CD4-positive, alpha-beta T cell (primary cell): ENCODE measurements around the gene MAST3. TPM values are rescaled to one million over a fixed set of nuclear protein-coding genes. Genes with fewer than 3 reads are reported as not detected.

Experiments used
- ATAC-seq: fragments of 200-7000 bp; cut with Tn5 transposase; one replicate; pipeline ENCODE4 v1.10.0; 2022; ENCODE audit warnings: mild to moderate bottlenecking; ENCODE audit not compliant: poor library complexity
- CTCF ChIA-PET: fragments of 350-600 bp; sonication (Branson Sonifier 250); formaldehyde crosslinking; loops from one replicate; lab custom pipeline; 2021; ENCODE audit warnings: antibody characterized with exemption, inconsistent platforms; lab: Charles Lee
- POLR2A ChIA-PET: fragments of 350-600 bp; sonication (Branson Sonifier 250); formaldehyde crosslinking; loops from one replicate; lab custom pipeline; 2021; ENCODE audit warnings: antibody characterized with exemption, inconsistent platforms; lab: Charles Lee
- DNase-seq, 14 experiments: peaks; one replicate each; pipeline ENCODE4 v3.0.0-alpha.2; 2013 to 2020; ENCODE audit warnings: mixed read lengths in 2 of 14
- H3K27ac ChIP-seq, 2 donors: one replicate each; pipeline versions ENCODE4 v1.5.1 to v1.7.0; 2013; ENCODE audit warnings: low read length in 2 of 2, low read depth in 1 of 2, mild to moderate bottlenecking in 1 of 2
- H3K27me3 ChIP-seq, 2 experiments: 1 replicate in 1 of 2; 2 replicates in 1 of 2; pipeline versions ENCODE4 v1.6.1 to v1.7.0; 2013; ENCODE audit warnings: low read length in 2 of 2, control low read depth in 1 of 2, mild to moderate bottlenecking in 1 of 2, moderate library complexity in 1 of 2; ENCODE audit not compliant: insufficient read depth in 2 of 2, control insufficient read depth in 1 of 2
- H3K36me3 ChIP-seq: one replicate; pipeline ENCODE4 v1.6.1; 2013; ENCODE audit warnings: low read length, control low read depth; ENCODE audit not compliant: insufficient read depth
- H3K4me1 ChIP-seq: one replicate; pipeline ENCODE4 v1.6.1; 2013; ENCODE audit warnings: low read length, control low read depth; ENCODE audit not compliant: insufficient read depth
- H3K4me3 ChIP-seq: one replicate; pipeline ENCODE4 v1.5.1; 2013; ENCODE audit warnings: mild to moderate bottlenecking, low read length, moderate library complexity
- H3K9me3 ChIP-seq, 2 experiments: 1 replicate in 1 of 2; 2 replicates in 1 of 2; pipeline versions ENCODE4 v1.6.1 to v1.7.0; 2013; ENCODE audit warnings: low read length in 2 of 2, mild to moderate bottlenecking in 2 of 2, control low read depth in 1 of 2, moderate library complexity in 1 of 2; ENCODE audit not compliant: control insufficient read depth in 1 of 2, insufficient read depth in 1 of 2
- H3K27ac Mint-ChIP-seq: one replicate; pipeline ENCODE4 v1.8.0; 2020; ENCODE audit warnings: mixed read lengths
- H3K27me3 Mint-ChIP-seq: one replicate; pipeline ENCODE4 v1.8.0; 2021; ENCODE audit warnings: mixed read lengths
- H3K36me3 Mint-ChIP-seq: one replicate; pipeline ENCODE4 v1.8.0; 2021; ENCODE audit warnings: low read depth, mixed read lengths
- H3K4me1 Mint-ChIP-seq: one replicate; pipeline ENCODE4 v1.8.0; 2021; ENCODE audit warnings: low read depth, mixed read lengths
- H3K4me3 Mint-ChIP-seq: one replicate; pipeline ENCODE4 v1.8.0; 2020; ENCODE audit warnings: mild to moderate bottlenecking, mixed read lengths
- H3K9me3 Mint-ChIP-seq: one replicate; pipeline ENCODE4 v1.8.0; 2020; ENCODE audit warnings: mixed read lengths
- CTCF ChIP-seq: fragments of 200-600 bp; IDR thresholded peaks from one replicate; pipeline ENCODE4 v1.8.0; 2022; ENCODE audit warnings: antibody characterized with exemption, mild to moderate bottlenecking
- intact Hi-C, 2 experiments: fragments of 100-400 bp; cut with DNase I in 1 of 2; cut with micrococcal nuclease in 1 of 2; formaldehyde crosslinking; loops; one replicate each; pipeline versions ENCODE4 v1.15.1 to v1.9.0; 2023 to 2025; cut with DNase I, micrococcal nuclease
- total RNA-seq, 174 experiments: library from RNA in 2 of 174; stranded (reverse) in 2 of 174; gene quantifications; one replicate each; pipeline ENCODE4 v1.2.3 and lab custom pipeline; 2021 to 2026

Gene MAST3
- total RNA-seq, 2 experiments from 2014 or later: 16.1 to 16.4 TPM

GRCh38 chr19:18159810-18160209 is 62.2 kb downstream of the MAST3 start:
- Mint-ChIP-seq H3K27me3 (no peaks in the 10 kb centered on the region), H3K4me3 (no peak overlapping the region), H3K9me3 (no peaks in the 10 kb centered on the region), H3K36me3 (peaks cover 16% of the 10 kb centered on the region), H3K4me1 (peaks cover 13% of the 10 kb centered on the region), H3K27ac (no peak overlapping the region)
- peaks cover 24% of the 10 kb centered on the region for H3K36me3 ChIP-seq
- peaks cover 23% of the 10 kb centered on the region for H3K4me1 ChIP-seq
- H3K27me3 ChIP-seq: no peaks in the 10 kb centered on the region
- H3K27ac ChIP-seq: no peak overlapping the region
- no peak for TF ChIP-seq CTCF
- DNase-seq (peak in 1 of 14 experiments; percentile 16), ATAC-seq (no peak)
- POLR2A ChIA-PET: interaction anchor here (1.5 kb wide), 1 partner anchor 14 kb away, joined by 4 read pairs; no protein-coding TSS in a partner anchor
- no peak overlapping the region for H3K4me3 ChIP-seq
- intact Hi-C loops: loop anchor here in 1 of 2 experiments (1.0 to 2.0 kb wide), 2 partner anchors 47 to 91 kb away; no protein-coding TSS in a partner anchor
- CTCF ChIA-PET: interaction anchor here (1.2 kb wide), 1 partner anchor 95 kb away, joined by 3 read pairs; a partner anchor contains a TSS
- H3K9me3 ChIP-seq: no peaks in the 10 kb centered on the region

- Histone ChIP-seq H3K27ac (no peak overlapping the region), H3K36me3 (peaks cover 22% of the 10 kb centered on the region), H3K27me3 (no peaks in the 10 kb centered on the region), H3K9me3 (no peaks in the 10 kb centered on the region), H3K4me3 (no peak overlapping the region), H3K4me1 (peaks cover 21% of the 10 kb centered on the region)
- CTCF ChIA-PET: interaction anchor here (1.2 to 1.8 kb wide), 2 partner anchors 8 to 94 kb away, joined by 3 to 9 read pairs; partner anchors contain the start of gene PIK3R2
- Mint-ChIP-seq H3K4me1 (peaks cover 13% of the 10 kb centered on the region), H3K4me3 (peak overlapping the region; percentile 31), H3K36me3 (peaks cover 18% of the 10 kb centered on the region), H3K9me3 (no peaks in the 10 kb centered on the region), H3K27me3 (no peaks in the 10 kb centered on the region), H3K27ac (peak overlapping the region; percentile 33)
- no peak for DNase-seq
- no peak for TF ChIP-seq CTCF
- intact Hi-C loops: loop anchor here in 1 of 2 experiments (1.0 to 2.0 kb wide), 2 partner anchors 48 to 91 kb away; no protein-coding TSS in a partner anchor
- ATAC-seq: no peak
- POLR2A ChIA-PET: interaction anchor here (1.0 to 1.5 kb wide), 2 partner anchors 9 to 70 kb away, joined by 3 to 5 read pairs; no protein-coding TSS in a partner anchor
Measured at GRCh38 chr19:18160493-18160970, 63.0 kb downstream of the MAST3 start.

- intact Hi-C loops: loop anchor here (1.0 to 2.0 kb wide), 3 partner anchors 48 to 249 kb away; no protein-coding TSS in a partner anchor
- no peaks in the 10 kb centered on the region for H3K27me3 Mint-ChIP-seq
- peak; percentile 58 to 92 (median 82) for DNase-seq
- H3K9me3 ChIP-seq: no peaks in the 10 kb centered on the region
- no peaks in the 10 kb centered on the region for H3K27me3 ChIP-seq
- H3K4me3 Mint-ChIP-seq: no peak overlapping the region
- ATAC-seq: peak; percentile 99
- no peak overlapping the region for H3K27ac Mint-ChIP-seq
- ChIA-PET CTCF (interaction anchor here (1.8 kb wide), 1 partner anchor 9 kb away, joined by 9 read pairs; the partner anchor contains the start of gene PIK3R2), POLR2A (interaction anchor here (1.0 to 1.5 kb wide), 3 partner anchors 9 to 70 kb away, joined by 3 to 5 read pairs (median 3); no protein-coding TSS in a partner anchor)
- peaks cover 21% of the 10 kb centered on the region for H3K4me1 ChIP-seq
- TF ChIP-seq CTCF: peak; percentile 53
- H3K36me3 Mint-ChIP-seq: peaks cover 23% of the 10 kb centered on the region
- peak overlapping the region; percentile 20 for H3K4me3 ChIP-seq
- peaks cover 28% of the 10 kb centered on the region for H3K36me3 ChIP-seq
- H3K9me3 Mint-ChIP-seq: no peaks in the 10 kb centered on the region
- no peak overlapping the region for H3K27ac ChIP-seq
- peaks cover 12% of the 10 kb centered on the region for H3K4me1 Mint-ChIP-seq
Measured at GRCh38 chr19:18160971-18161635, 63.5 kb downstream of the MAST3 start.
